EH (cell line): ENCODE data around the gene ALPP.
"Not testable (repeated sequence)": the region's sequence is repeated elsewhere in the genome, so short reads cannot be mapped to it uniquely, and the experiment has no call there.

Experiments used
- DNase-seq: peaks from one replicate; pipeline ENCODE4 v3.0.0-alpha.2; 2015; ENCODE audit warnings: low read depth

Gene ALPP

DNA sequence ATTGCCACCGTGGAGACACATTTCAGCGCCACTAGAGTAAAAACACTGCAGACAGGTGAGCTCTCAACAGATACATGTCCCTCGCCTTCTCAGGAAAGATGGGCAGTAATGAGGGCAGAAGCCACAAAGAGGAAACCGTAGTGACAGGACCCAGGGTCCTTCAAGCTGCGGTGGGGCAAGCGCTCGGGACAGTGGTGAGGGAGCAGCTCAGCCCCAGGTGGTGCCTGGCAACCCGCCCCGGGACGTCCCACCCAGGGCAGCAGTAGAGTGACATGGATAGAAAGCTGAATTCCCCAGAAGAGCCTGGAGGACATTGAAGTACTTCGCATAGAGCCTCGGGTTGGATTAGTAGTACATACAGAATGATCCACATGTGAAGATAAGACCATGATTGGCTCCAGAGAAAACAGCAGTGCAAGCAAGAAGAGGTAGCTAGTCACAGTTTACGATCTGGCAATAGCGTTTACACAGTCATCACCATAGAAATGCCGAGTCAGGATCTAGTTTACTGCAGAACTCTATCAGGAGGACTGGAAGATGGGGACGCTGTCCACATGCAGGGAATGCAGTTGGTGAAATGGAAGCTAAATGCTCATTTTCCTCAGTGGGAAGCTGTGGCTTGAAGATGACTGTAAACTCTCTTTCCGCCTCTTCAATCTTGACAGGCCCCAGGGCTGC lies 37.4 kb upstream of the ALPP start:
- DNase-seq = peak; percentile 12

GRCh38 chr2:232341739-232342126 lies 36.8 kb upstream of the ALPP start:
- DNase-seq = no peak

DNA sequence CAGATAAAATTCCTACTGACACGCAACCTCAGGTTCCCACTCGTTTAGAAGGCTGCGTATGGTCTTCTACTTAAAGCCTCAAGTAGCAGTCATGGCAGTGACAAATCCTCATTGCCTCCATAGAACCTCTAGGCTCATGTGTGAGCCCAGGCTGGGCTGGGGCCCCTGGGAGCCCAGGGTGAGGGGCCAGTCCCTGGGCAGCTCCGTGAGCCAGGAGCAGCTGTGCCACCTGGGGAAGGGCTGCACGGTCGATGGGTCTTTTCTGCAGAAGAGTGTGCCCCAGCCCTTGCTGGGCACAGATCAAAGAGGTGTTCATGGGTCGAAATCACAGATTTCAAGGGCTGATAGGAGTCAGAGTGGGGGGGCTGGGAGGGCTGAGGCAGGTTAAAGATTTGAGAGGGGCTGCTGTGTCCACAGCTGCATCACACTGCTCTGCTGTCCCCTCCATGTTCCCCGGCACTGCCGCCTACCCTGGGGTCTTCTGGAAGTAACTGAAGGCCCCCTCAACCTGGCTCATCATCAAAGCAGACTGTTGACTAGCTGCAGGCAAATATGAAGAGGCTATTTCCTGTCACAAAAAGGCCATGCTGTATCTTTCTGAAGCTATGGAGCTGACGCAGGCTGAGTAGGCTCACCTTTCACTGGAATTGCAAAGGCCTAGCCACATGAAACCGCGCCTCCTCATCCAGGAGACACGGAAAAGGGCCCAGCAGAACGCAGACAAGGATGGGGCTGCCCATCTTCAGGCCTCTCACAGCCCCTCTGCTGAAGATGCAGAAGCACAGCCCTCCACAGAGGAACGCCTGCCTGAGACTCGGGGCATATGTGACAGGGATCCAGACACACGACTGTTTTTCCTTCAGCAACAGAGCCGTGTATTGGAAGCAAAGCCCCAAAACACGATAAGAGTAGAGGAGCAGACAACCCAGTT lies 35.7 kb upstream of the ALPP start:
- DNase-seq = no peak

GRCh38 chr2:232343821-232344220 lies 34.7 kb upstream of the ALPP start:
- no peak for DNase-seq

GRCh38 chr2:232345251-232345650 lies 33.3 kb upstream of the ALPP start:
- DNase-seq = no peak

DNA sequence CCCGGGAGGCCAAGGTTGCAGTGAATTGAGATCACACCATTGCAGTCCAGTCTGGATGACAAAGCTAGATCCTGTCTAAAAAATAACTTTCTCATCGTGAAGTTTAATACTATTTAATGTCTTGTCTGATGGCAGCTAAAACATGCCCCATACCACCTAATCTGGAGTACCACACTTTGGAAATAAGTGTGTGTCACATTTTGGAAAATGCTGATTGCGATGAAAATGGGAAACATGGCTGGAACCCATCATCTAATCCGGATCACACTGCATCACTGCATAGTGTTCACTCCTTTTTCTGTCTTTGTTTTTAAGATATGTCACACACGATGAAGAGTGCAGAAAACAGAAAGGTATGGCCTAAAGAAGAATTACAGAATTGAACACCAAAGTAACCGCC lies 31.2 kb upstream of the ALPP start:
- no peak for DNase-seq

DNA sequence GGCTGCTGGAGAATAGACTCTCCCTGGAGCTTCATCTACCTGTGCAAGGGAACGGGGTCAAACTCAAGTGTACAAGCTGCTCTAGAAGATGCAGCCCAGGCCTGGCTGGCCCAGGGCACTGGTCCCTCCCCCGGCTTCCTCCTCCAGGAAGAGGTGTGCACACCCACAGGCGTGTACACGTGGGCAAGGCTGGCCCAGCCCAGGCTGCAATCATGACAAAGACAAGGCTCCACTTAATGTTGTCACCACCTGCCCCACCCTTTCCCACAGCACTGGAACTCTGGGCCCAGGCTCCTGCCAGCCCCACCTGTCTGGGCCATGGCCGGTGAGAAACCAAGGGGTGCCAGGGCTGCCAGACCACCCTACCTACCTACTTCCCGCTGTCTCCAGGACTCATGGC lies 29.6 kb upstream of the ALPP start:
- DNase-seq = no peak

- DNase-seq = no peak
Measured at GRCh38 chr2:232349546-232349945, 29.0 kb upstream of the ALPP start.

DNA sequence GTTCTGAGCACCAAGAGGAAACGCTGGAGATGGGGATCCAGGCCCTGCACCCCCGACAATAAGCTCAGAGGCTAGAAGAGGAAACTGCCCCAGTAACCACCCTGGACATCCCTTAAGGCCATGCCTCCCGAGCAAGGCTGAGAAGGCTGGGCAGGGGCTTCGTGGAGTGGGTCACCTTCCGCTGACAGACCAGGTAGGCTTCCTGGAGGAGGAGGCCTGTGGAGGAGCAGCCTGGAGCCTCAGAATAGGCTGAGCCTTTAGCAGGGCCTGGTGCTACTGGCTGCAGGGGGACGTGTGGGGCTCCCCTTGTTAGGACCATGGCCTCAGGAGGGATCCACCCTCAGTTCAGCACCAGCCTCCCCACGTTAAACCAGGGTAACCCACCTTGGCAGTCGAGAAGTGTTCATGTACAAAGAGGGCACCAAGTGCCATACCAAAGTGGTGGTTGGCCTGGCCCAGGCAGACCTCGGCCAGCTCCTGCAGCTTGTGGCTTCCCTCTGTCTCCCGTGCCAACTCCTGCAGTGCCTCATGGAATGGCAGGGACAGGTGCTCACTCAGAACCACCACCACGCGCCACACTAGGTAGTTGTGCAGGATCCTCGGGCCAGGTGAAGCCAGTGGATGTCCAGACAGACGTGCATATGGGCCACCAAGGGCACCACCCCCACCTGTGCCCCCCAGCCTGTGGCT lies 28.5 kb upstream of the ALPP start:
- DNase-seq = no peak

- DNase-seq = no peak
Measured at GRCh38 chr2:232350804-232351685, 27.5 kb upstream of the ALPP start.

- no peak for DNase-seq
Measured at GRCh38 chr2:232351686-232352510, 26.7 kb upstream of the ALPP start.

DNA sequence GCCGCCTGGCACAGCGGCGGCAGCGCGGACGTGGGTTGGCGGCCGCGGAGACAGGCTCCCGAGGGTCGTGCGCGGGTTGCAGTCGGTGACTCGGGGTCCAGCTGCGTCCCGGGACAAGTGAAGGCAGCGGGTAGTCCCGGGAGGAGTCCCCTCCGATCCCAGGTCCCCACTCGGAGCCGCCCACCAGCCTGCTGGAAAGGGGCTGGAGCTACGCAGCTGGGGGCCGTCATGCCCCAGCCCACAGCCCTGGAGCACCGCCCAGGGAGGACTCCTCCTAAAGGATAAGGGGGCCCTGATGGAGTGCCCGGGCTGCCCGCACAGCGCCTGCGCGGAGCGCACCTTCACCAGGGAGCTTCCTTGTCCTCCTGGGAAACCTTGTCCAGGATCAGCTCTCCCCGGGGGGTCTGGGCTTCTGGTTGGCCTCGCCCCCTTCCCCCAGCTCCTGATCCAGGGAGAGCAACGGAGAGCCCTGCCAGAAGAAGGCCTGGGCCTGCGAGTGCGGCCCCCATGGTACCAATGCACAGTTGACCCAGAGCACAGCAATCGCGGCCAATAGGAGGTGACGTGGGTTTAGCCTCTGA lies 25.9 kb upstream of the ALPP start:
- DNase-seq = no peak

GRCh38 chr2:232353096-232353495 lies 25.5 kb upstream of the ALPP start:
- no peak for DNase-seq

DNA sequence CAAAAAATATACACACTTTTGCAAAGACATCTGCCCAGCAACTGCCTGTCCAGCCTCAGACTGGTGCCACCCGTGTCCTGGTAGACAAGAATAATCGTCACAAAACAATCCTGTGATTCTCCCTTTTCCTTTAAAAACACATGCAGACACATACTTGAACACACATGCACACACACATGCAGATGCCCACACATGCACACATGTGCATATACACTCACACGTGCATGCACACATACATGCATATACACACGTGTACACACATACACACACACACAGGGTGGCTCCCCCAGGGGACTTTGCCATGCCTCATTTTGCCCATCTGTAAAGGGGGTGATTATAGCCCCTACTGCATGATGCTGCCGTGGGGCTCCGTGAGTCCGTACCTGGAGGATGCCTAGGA lies 24.9 kb upstream of the ALPP start:
- no peak for DNase-seq

DNA sequence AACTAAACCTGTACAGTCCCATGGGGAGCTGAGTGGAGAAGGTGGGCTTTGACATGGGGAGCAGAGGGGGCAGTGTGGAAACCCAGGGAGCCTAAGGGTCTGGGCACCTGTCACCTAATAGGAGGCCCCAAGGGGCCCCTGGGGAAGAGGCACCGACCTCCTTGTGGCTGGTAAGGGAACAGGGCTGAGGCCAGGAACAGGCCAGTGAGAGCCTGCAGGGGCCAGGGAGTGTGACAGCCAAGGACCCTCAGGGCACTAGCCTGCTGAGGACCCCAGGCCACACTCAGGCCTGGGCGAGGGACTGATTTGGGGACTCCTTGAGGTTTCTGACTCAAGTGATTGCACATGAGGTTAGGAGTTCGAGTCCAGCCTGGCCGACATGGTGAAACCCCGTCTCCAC lies 24.5 kb upstream of the ALPP start:
- DNase-seq = no peak

DNA sequence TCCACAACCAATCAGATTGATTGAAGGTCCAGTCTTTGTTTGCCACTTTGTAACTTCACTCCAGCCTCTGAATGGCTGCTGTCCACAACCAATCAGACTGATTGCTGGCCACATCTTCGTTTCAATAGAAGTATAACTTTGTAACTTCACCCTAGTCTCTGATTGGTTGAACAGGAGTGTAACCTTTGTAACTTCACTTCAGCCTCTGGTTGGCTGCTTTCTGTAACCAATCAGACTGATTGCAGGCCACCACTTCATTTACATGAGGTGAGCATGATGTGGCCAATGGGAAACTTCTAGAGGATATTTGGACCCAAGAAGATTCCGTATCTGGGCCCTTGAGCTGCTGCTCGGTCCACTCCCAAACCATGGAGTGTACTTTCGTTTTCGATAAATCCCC lies 16.9 kb upstream of the ALPP start:
- no peak for DNase-seq

GRCh38 chr2:232362174-232362900 lies 16.2 kb upstream of the ALPP start:
- DNase-seq = no peak

GRCh38 chr2:232363064-232363783 lies 15.3 kb upstream of the ALPP start:
- DNase-seq = not testable (repeated sequence)
